GM18507 (cell line): Measurements from ENCODE around the gene FBXO47.
"Not testable (repeated sequence)": the region's sequence is repeated elsewhere in the genome, so short reads cannot be mapped to it uniquely, and the experiment has no call there.

Experiments
- DNase-seq: peaks from one replicate; pipeline ENCODE4 v3.0.0; 2011; ENCODE audit warnings: low read depth; ENCODE audit not compliant: insufficient read length; ENCODE audit errors: extremely low spot score
- FAIRE-seq: peaks from 2 replicates; lab custom pipeline; 2011; peaks lifted over from hg19 to GRCh38; lab: Jason Lieb, UNC

Gene FBXO47

GRCh38 chr17:38981636-38982035, 14.4 kb upstream of the FBXO47 start:
- FAIRE-seq (no peak), DNase-seq (no peak)

- no peak for FAIRE-seq
- no peak for DNase-seq
Measured at GRCh38 chr17:38980490-38981217, 13.5 kb upstream of the FBXO47 start.

DNA sequence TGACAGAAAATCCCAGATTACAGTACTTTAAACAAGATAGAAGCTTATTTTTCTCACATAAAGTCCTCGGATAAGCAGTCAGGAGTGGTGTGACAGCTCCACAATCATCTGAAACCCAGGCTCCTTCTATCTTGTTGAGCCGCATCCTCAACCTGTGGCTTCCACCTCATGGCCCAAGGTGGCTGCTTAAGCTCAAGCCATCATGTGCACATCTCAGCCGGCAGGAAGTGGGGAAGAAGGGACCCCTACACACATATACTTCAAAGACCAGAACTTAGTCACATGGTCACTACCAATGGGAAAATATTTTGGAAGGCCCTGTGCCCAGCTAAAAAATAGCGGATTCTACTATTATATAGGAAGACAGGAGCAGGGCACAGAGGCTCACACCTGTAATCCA, 11.0 kb upstream of the FBXO47 start:
- no peak for DNase-seq
- no peak for FAIRE-seq

- not testable (repeated sequence) for FAIRE-seq, DNase-seq
Measured at GRCh38 chr17:38976187-38976551, 9.0 kb upstream of the FBXO47 start.

DNA sequence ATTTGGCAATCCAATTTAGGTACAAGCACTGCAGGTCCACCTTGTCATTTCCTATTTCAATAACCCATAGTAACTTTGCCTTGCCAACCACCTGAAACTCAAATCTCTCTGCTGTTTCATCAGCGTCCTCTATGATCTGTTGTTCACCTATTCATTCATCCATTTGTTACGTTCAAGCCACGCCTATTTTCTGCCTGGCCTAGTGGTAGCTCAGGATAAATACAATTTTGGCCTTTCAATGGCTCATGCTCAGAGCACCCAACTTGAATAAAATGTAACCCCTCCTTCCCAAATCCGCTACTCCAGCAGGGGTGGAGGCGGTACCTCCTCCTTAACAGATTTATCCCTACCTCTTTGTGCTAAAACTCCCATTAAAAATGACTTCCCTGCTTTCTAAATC, 3.6 kb upstream of the FBXO47 start:
- DNase-seq (no peak), FAIRE-seq (no peak)

DNA sequence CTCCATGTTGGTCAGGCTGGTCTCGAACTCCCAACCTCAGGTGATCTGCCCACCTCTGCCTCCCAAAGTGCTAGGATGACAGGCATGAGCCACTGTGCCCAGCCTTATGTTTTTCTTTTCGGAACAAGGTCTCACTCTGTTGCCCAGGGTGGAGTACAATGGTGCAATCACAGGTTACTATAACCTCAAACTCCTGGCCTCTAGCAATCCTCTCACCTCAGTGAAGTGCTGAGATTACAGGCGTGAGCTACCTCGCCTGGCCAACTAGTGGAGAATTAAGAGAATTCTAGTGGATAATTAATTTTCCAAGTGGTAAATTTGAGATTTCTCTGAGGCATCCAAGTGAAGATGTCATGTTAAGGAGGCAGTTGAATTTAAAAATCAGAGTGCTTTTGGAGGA, 2.9 kb upstream of the FBXO47 start:
- FAIRE-seq = no peak
- no peak for DNase-seq

- FAIRE-seq (no peak), DNase-seq (no peak)
Measured at GRCh38 chr17:38969281-38969680, 2.1 kb upstream of the FBXO47 start.

- FAIRE-seq (no peak), DNase-seq (no peak)
Measured at GRCh38 chr17:38961413-38961812, 5.8 kb downstream of the FBXO47 start.

- no peak for FAIRE-seq
- DNase-seq = no peak
Measured at GRCh38 chr17:38960402-38960801, 6.8 kb downstream of the FBXO47 start.

DNA sequence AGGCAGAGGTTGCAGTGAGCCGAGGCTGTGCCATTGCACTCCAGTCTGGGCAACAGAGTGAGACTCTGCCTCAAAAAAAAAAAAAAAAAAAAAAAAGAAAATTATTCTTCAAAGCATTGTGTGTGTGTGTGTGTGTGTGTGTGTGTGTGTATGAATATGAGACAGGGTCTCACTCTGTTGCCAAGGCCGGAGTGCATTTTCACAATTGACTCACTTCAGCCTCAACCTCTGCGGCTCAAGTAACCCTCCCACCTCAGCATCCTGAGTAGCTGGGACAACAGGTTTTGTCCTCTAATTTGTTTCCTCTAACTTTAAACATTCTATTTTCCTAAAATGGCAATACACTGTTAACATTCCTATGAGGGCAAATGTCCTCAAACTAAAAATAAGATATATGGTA, 7.7 kb downstream of the FBXO47 start:
- DNase-seq (no peak), FAIRE-seq (no peak)

DNA sequence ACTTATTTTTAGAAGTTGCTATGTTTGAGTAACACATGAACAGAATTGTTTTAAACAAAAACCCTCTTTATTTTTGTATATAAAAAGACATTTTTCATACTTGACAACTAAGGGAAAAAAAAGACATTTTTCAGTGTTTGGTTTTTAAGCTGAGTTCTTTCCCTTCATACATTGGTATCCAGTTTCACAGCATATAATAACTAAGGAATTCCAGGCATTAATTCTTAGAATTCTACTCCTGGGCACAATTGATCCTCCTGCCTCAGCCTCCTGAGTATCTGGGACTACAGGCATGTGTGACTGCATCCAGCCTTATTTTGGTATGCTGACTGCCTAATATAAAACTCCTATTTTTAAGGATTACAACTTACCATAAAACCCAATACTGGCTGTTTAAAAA, 8.4 kb downstream of the FBXO47 start:
- FAIRE-seq = no peak

DNA sequence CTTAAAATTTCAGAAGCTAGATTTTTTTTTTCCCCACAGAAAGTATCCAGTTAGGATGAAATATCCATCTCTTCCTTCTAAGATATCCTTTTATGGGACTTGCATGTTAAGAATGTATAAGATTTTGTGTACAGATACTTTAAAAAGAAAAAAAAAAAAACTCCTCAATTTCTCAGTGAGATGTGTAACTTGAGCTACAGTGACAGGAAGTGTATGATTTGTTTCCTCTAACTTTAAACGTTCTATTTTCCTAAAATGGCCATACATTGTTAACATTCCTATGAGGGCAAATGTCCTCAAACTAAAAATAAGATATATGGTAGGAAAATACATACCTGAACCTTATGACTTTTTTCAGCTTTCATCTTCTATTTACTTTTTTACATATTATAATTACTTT, 8.9 kb downstream of the FBXO47 start:
- DNase-seq (no peak), FAIRE-seq (no peak)

More for the DNA sequence above, 8.4 kb downstream of the FBXO47 start:
- DNase-seq = no peak

- DNase-seq, FAIRE-seq: not testable (repeated sequence)
Measured at GRCh38 chr17:38953800-38954199, 13.4 kb downstream of the FBXO47 start.

DNA sequence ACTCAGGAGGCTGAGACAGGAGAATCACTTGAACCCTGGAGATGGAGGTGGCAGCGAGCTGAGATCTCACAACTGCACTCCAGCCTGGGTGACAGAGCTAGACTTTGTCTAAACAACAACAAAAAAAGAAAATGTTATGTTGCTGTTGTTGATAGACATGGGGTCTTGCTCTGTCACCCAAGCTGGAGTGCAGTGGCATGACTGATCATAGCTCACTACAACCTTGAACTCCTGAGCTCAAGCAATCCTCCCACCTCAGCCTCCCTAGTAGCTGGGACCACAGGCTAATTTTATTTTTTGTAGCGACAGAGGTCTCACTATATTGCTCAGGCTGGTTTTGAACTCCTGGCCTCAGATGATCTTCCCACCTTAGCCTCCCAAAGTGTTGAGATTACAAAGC, 20.0 kb downstream of the FBXO47 start:
- DNase-seq (no peak), FAIRE-seq (no peak)

DNA sequence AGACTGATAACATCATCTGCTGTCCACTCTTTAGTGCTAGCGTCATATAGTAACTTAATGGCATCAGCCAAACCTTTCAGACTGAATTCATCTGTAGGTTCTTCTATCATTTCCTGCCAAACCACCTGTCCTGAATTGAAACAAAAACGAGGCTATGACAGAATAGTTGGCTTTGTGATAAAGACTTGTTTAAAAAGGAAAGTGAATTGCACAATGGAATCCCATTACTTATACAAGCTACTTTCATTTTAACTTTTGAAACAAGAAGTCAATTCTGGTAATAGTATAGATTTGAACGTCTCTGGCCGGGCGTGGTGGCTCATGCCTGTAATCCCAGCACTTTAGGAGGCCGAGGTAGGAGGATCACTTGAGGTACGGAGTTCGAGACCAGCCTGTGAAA, 23.6 kb downstream of the FBXO47 start:
- DNase-seq (no peak), FAIRE-seq (peak; percentile 64)

DNA sequence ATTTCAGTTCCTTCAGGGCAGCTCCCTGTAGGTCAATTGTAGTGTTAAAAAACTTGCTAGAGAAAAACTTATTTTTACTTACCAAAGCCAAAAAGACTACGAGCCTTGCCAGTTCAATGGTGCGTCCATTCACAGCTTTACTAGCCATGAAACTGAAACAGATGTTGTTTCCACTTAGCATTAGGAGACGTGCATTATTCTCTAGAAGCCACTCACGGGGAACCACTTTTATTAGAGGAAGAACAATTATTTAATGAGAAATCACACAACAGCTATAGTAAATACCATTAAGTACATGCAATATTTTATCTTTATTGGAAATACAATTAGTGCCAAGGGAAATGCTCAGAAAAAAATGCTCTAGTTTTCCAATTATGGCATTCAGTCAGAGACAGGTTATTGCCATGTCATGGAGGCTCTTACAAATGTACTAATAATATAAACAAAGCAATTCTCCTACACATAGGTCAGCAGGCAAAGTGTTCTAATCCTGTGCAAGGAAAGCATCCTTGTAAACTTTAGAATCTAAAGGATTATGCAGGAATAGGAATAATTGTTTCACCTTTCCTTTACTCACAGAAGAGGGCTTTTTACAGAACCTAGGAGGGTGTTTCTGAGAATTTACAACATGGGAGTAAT, 24.4 kb downstream of the FBXO47 start:
- DNase-seq (no peak), FAIRE-seq (peak; percentile 87)

- no peak for FAIRE-seq
- no peak for DNase-seq
Measured at GRCh38 chr17:38940404-38940803, 26.8 kb downstream of the FBXO47 start.

GRCh38 chr17:38939987-38940386, 27.2 kb downstream of the FBXO47 start:
- DNase-seq (no peak), FAIRE-seq (no peak)

GRCh38 chr17:38933962-38934361, 33.2 kb downstream of the FBXO47 start:
- DNase-seq = not testable (repeated sequence)

GRCh38 chr17:38930782-38931181, 36.4 kb downstream of the FBXO47 start:
- not testable (repeated sequence) for FAIRE-seq, DNase-seq

More at GRCh38 chr17:38933962-38934361, 33.2 kb downstream of the FBXO47 start:
- not testable (repeated sequence) for FAIRE-seq
